CD14-positive monocyte (primary cell): Measurements from ENCODE around the gene TP53RK. TPM values are rescaled to one million over a fixed set of nuclear protein-coding genes. Genes with fewer than 3 reads are reported as not detected.

Experiments used
- DNase-seq, 3 donors: peaks; one replicate each; pipeline ENCODE4 v3.0.0-alpha.2; 2011 to 2022
- H2AFZ ChIP-seq: 2 replicates; pipeline ENCODE4 v1.6.0; 2012; ENCODE audit warnings: mild to moderate bottlenecking, low read depth, low read length, inconsistent platforms; ENCODE audit not compliant: insufficient read depth, poor library complexity, severe bottlenecking
- H3K27ac ChIP-seq, 2 donors: 1 replicate in 1 of 2; 2 replicates in 1 of 2; pipeline ENCODE4 v1.5.1; 2012 to 2013; ENCODE audit warnings: low read length in 2 of 2, control low read depth in 1 of 2, inconsistent platforms in 1 of 2, low read depth in 1 of 2, mild to moderate bottlenecking in 1 of 2
- H3K27me3 ChIP-seq, 2 donors: one replicate each; pipeline versions ENCODE4 v1.6.0 to v1.6.1; 2011 to 2013; ENCODE audit warnings: low read length in 2 of 2; ENCODE audit not compliant: control insufficient read depth in 2 of 2, insufficient read depth in 2 of 2
- H3K36me3 ChIP-seq, 2 donors: replicated peaks in 1 of 2; 1 replicate in 1 of 2; 2 replicates in 1 of 2; pipeline versions ENCODE4 v1.5.1 to v1.6.1; 2012 to 2013; ENCODE audit warnings: low read length in 2 of 2, control low read depth in 1 of 2, inconsistent platforms in 1 of 2, mild to moderate bottlenecking in 1 of 2; ENCODE audit not compliant: insufficient read depth in 2 of 2, control insufficient read depth in 1 of 2
- H3K4me1 ChIP-seq, 2 donors: 1 replicate in 1 of 2; 2 replicates in 1 of 2; pipeline versions ENCODE4 v1.5.1 to v1.6.1; 2012 to 2013; ENCODE audit warnings: low read length in 2 of 2, control low read depth in 1 of 2, inconsistent platforms in 1 of 2, mild to moderate bottlenecking in 1 of 2, moderate library complexity in 1 of 2; ENCODE audit not compliant: insufficient read depth in 2 of 2, control insufficient read depth in 1 of 2
- H3K4me2 ChIP-seq: replicated peaks from 2 replicates; pipeline ENCODE3; 2012; ENCODE audit warnings: low read length, moderate library complexity, mild to moderate bottlenecking; ENCODE audit not compliant: poor library complexity, severe bottlenecking; ENCODE audit errors: extremely low read depth
- H3K4me3 ChIP-seq, 3 experiments: fragments of 200-600 bp in 1 of 3; sonication (generic) in 1 of 3; replicated peaks in 1 of 3; 1 replicate in 2 of 3; 2 replicates in 1 of 3; pipeline ENCODE4 v1.5.1; 2011 to 2013; ENCODE audit warnings: low read length in 3 of 3, mild to moderate bottlenecking in 3 of 3, control low read depth in 2 of 3, low read depth in 2 of 3, inconsistent platforms in 1 of 3, moderate library complexity in 1 of 3
- H3K79me2 ChIP-seq: 2 replicates; pipeline ENCODE4 v1.6.0; 2012; ENCODE audit warnings: mild to moderate bottlenecking, control low read depth, inconsistent platforms, low read length, moderate library complexity; ENCODE audit not compliant: insufficient read depth
- H3K9ac ChIP-seq: 2 replicates; pipeline ENCODE4 v1.6.0; 2017; ENCODE audit warnings: low read length, mild to moderate bottlenecking; ENCODE audit not compliant: insufficient read depth, poor library complexity, severe bottlenecking
- H3K9me3 ChIP-seq, 2 donors: replicated peaks in 1 of 2; 1 replicate in 1 of 2; 2 replicates in 1 of 2; pipeline versions ENCODE4 v1.5.1 to v1.6.1; 2012 to 2013; ENCODE audit warnings: low read length in 2 of 2, control low read depth in 1 of 2; ENCODE audit not compliant: control insufficient read depth in 1 of 2, insufficient read depth in 1 of 2
- H4K20me1 ChIP-seq: 2 replicates; pipeline ENCODE4 v1.6.0; 2012; ENCODE audit warnings: mild to moderate bottlenecking, low read length, control low read depth, moderate library complexity; ENCODE audit not compliant: insufficient read depth
- H3K27ac Mint-ChIP-seq, 7 donors: one replicate each; pipeline ENCODE4 v1.8.0; 2020; ENCODE audit warnings: mild to moderate bottlenecking in 7 of 7, mixed read lengths in 7 of 7, moderate library complexity in 6 of 7, inconsistent platforms in 2 of 7
- H3K27me3 Mint-ChIP-seq, 3 donors: one replicate each; pipeline ENCODE4 v1.8.0; 2021 to 2022; ENCODE audit warnings: low read depth in 3 of 3, mild to moderate bottlenecking in 3 of 3, mixed read lengths in 3 of 3, moderate library complexity in 3 of 3, inconsistent platforms in 1 of 3
- H3K36me3 Mint-ChIP-seq, 2 donors: one replicate each; pipeline ENCODE4 v1.8.0; 2020; ENCODE audit warnings: mixed read lengths in 2 of 2, inconsistent platforms in 1 of 2, mild to moderate bottlenecking in 1 of 2
- H3K4me1 Mint-ChIP-seq: one replicate; pipeline ENCODE4 v1.8.0; 2020; ENCODE audit warnings: mild to moderate bottlenecking, mixed read lengths
- H3K4me3 Mint-ChIP-seq, 2 donors: one replicate each; pipeline ENCODE4 v1.8.0; 2020; ENCODE audit warnings: mild to moderate bottlenecking in 2 of 2, mixed read lengths in 2 of 2, moderate library complexity in 1 of 2
- H3K9me3 Mint-ChIP-seq, 7 donors: one replicate each; pipeline ENCODE4 v1.8.0; 2020 to 2022; ENCODE audit warnings: mixed read lengths in 7 of 7, mild to moderate bottlenecking in 6 of 7, moderate library complexity in 6 of 7, inconsistent platforms in 2 of 7
- CTCF ChIP-seq: fragments of 200-600 bp; IDR thresholded peaks from one replicate; pipeline ENCODE4 v1.8.0; 2022; ENCODE audit warnings: antibody characterized with exemption, mild to moderate bottlenecking
- WGBS: methylation state at CpG from one replicate; pipeline ENCODE4 v1.1.5; 2013; ENCODE audit warnings: missing lambda C conversion rate; ENCODE audit not compliant: insufficient coverage; 5-methylcytosine and 5-hydroxymethylcytosine counted together
- intact Hi-C, 2 donors: fragments of 100-400 bp; cut with micrococcal nuclease; formaldehyde crosslinking; loops; one replicate each; pipeline versions ENCODE4 v1.15.0 to v1.15.1; 2023
- polyA plus RNA-seq, 3 donors: library from polyadenylated mRNA; depleted of rRNA in 1 of 3; unstranded in 2 of 3; stranded (reverse) in 1 of 3; fragments of 300-500 nt in 2 of 3; fragments of >200 nt in 1 of 3; fragmentation: Illumina TruSeq in 2 of 3; gene quantifications; 1 replicate in 2 of 3; 2 replicates in 1 of 3; pipeline ENCODE4 v1.2.3, GENCODE V29; 2012 to 2021

Gene TP53RK
- polyA plus RNA-seq, 3 donors: 1.4 to 10.9 (median 9.5) TPM

- Histone ChIP-seq H3K36me3 (no peaks in the 10 kb centered on the region), H3K9me3 (no peaks in the 10 kb centered on the region), H3K4me1 (no peaks in the 10 kb centered on the region), H4K20me1 (no peaks in the 10 kb centered on the region), H2AFZ (no peak overlapping the region), H3K27me3 (no peaks in the 10 kb centered on the region), H3K4me2 (no peak overlapping the region), H3K4me3 (no peak overlapping the region), H3K9ac (no peak overlapping the region), H3K27ac (no peak overlapping the region), H3K79me2 (no peaks in the 10 kb centered on the region)
- H3K27ac Mint-ChIP-seq: peak overlapping the region in 1 of 7 donors; percentile 56
- H3K9me3 Mint-ChIP-seq: peaks cover 0 to 4% (median 0%) of the 10 kb centered on the region in 7 donors
- H3K27me3 Mint-ChIP-seq: peaks cover 11 to 13% (median 13%) of the 10 kb centered on the region in 3 donors
- no peaks in the 10 kb centered on the region for H3K36me3 Mint-ChIP-seq
- intact Hi-C loops: no loop called here
- DNase-seq: no peak
- no peak overlapping the region for H3K4me3 Mint-ChIP-seq
- TF ChIP-seq CTCF: no peak
- WGBS: no CpG with 5 or more reads among the region's 3 CpGs
- peaks cover 6% of the 10 kb centered on the region for H3K4me1 Mint-ChIP-seq
Measured at GRCh38 chr20:46639587-46639986, 49.7 kb downstream of the TP53RK start.

GRCh38 chr20:46638898-46639274 lies 50.4 kb downstream of the TP53RK start:
- Histone ChIP-seq H3K9me3 (no peaks in the 10 kb centered on the region), H3K9ac (no peak overlapping the region), H2AFZ (no peak overlapping the region), H3K27ac (no peak overlapping the region), H3K79me2 (no peaks in the 10 kb centered on the region), H3K4me3 (no peak overlapping the region), H4K20me1 (no peaks in the 10 kb centered on the region), H3K4me2 (no peak overlapping the region), H3K4me1 (no peaks in the 10 kb centered on the region), H3K36me3 (no peaks in the 10 kb centered on the region), H3K27me3 (no peaks in the 10 kb centered on the region)
- DNase-seq: no peak
- Mint-ChIP-seq H3K36me3 (no peaks in the 10 kb centered on the region), H3K27ac (no peak overlapping the region), H3K9me3 (peaks cover 0 to 4% (median 0%) of the 10 kb centered on the region in 7 donors), H3K4me1 (peaks cover 6% of the 10 kb centered on the region), H3K27me3 (peaks cover 11 to 13% (median 13%) of the 10 kb centered on the region in 3 donors), H3K4me3 (no peak overlapping the region)
- no peak for TF ChIP-seq CTCF
- 100% methylated on average over 3 of the region's 4 CpGs for WGBS
- intact Hi-C loops: no loop called here
